Mesenchymal stem cell (in vitro differentiated cells and primary cell): ENCODE results near the gene CCSER1.

Experiments
- DNase-seq: peaks from one replicate; pipeline ENCODE4 v3.0.0-alpha.2; 2013
- H2AFZ ChIP-seq: one replicate; pipeline ENCODE4 v1.6.1; 2013; ENCODE audit warnings: low read depth, mild to moderate bottlenecking, control low read depth, inconsistent platforms, low read length, moderate library complexity
- H2AK5ac ChIP-seq: 2 replicates; pipeline ENCODE4 v1.6.1; 2013; ENCODE audit warnings: low read length, moderate library complexity, mild to moderate bottlenecking, inconsistent platforms; ENCODE audit not compliant: severe bottlenecking
- H2BK120ac ChIP-seq: one replicate; pipeline ENCODE4 v1.6.1; 2013; ENCODE audit warnings: low read depth, mild to moderate bottlenecking, inconsistent platforms, low read length, moderate library complexity
- H2BK12ac ChIP-seq, 2 experiments: one replicate each; pipeline ENCODE4 v1.6.1; 2013; ENCODE audit warnings: inconsistent platforms in 2 of 2, low read length in 2 of 2, mild to moderate bottlenecking in 2 of 2, moderate library complexity in 2 of 2, control low read depth in 1 of 2
- H2BK15ac ChIP-seq: one replicate; pipeline ENCODE4 v1.6.1; 2013; ENCODE audit warnings: mild to moderate bottlenecking, low read depth, inconsistent platforms; ENCODE audit not compliant: poor library complexity, severe bottlenecking
- H2BK5ac ChIP-seq: 2 replicates; pipeline ENCODE4 v1.6.1; 2013; ENCODE audit warnings: low read depth, mild to moderate bottlenecking, low read length, control low read depth, inconsistent platforms; ENCODE audit not compliant: poor library complexity, severe bottlenecking
- H3K14ac ChIP-seq, 2 experiments: one replicate each; pipeline ENCODE4 v1.6.1; 2013; ENCODE audit warnings: inconsistent platforms in 2 of 2, low read length in 2 of 2, control low read depth in 1 of 2, mild to moderate bottlenecking in 1 of 2, moderate library complexity in 1 of 2
- H3K18ac ChIP-seq, 2 experiments: one replicate each; pipeline ENCODE4 v1.6.1; 2013; ENCODE audit warnings: inconsistent platforms in 2 of 2, low read length in 2 of 2, control low read depth in 1 of 2, low read depth in 1 of 2, mild to moderate bottlenecking in 1 of 2
- H3K23ac ChIP-seq, 2 experiments: one replicate each; pipeline ENCODE4 v1.6.1; 2013; ENCODE audit warnings: inconsistent platforms in 2 of 2, low read length in 2 of 2, mild to moderate bottlenecking in 2 of 2, moderate library complexity in 2 of 2, control low read depth in 1 of 2
- H3K27ac ChIP-seq: 2 replicates; pipeline ENCODE4 v1.5.1; 2013; ENCODE audit warnings: mild to moderate bottlenecking, moderate library complexity, low read length, control low read depth, inconsistent platforms; ENCODE audit not compliant: poor library complexity, severe bottlenecking
- H3K27me3 ChIP-seq, 2 experiments: 2 replicates each; pipeline versions ENCODE4 v1.6.1 to v1.7.0; 2013; ENCODE audit warnings: low read length in 2 of 2, mild to moderate bottlenecking in 2 of 2, moderate library complexity in 2 of 2, control low read depth in 1 of 2, inconsistent platforms in 1 of 2; ENCODE audit not compliant: control insufficient read depth in 1 of 2, insufficient read depth in 1 of 2
- H3K36me3 ChIP-seq, 2 experiments: 2 replicates each; pipeline versions ENCODE4 v1.6.1 to v1.7.0; 2013; ENCODE audit warnings: low read length in 2 of 2, control low read depth in 1 of 2, inconsistent platforms in 1 of 2, low read depth in 1 of 2, mild to moderate bottlenecking in 1 of 2; ENCODE audit not compliant: insufficient read depth in 2 of 2, control insufficient read depth in 1 of 2
- H3K4ac ChIP-seq, 2 experiments: one replicate each; pipeline ENCODE4 v1.6.1; 2013; ENCODE audit warnings: inconsistent platforms in 2 of 2, low read length in 2 of 2, mild to moderate bottlenecking in 2 of 2, moderate library complexity in 2 of 2, control low read depth in 1 of 2, low read depth in 1 of 2
- H3K4me1 ChIP-seq: 2 replicates; pipeline ENCODE4 v1.6.1; 2013; ENCODE audit warnings: low read depth, low read length, control low read depth; ENCODE audit not compliant: control insufficient read depth, insufficient read depth
- H3K4me2 ChIP-seq: 2 replicates; pipeline ENCODE4 v1.6.1; 2013; ENCODE audit warnings: low read length, mild to moderate bottlenecking, inconsistent platforms; ENCODE audit not compliant: poor library complexity, severe bottlenecking
- H3K4me3 ChIP-seq, 2 experiments: 2 replicates each; pipeline versions ENCODE4 v1.5.1 to v1.7.0; 2013; ENCODE audit warnings: low read length in 2 of 2, mild to moderate bottlenecking in 2 of 2, control low read depth in 1 of 2, low read depth in 1 of 2; ENCODE audit not compliant: insufficient read depth in 1 of 2
- H3K79me1 ChIP-seq: replicated peaks from 2 replicates; pipeline ENCODE4 v1.6.1; 2013; ENCODE audit warnings: mild to moderate bottlenecking, control low read depth, low read length, inconsistent platforms; ENCODE audit not compliant: poor library complexity, severe bottlenecking
- H3K9ac ChIP-seq: 2 replicates; pipeline ENCODE4 v1.7.0; 2013; ENCODE audit warnings: mild to moderate bottlenecking, low read length, moderate library complexity
- H3K9me3 ChIP-seq: 2 replicates; pipeline ENCODE4 v1.7.0; 2013; ENCODE audit warnings: mild to moderate bottlenecking, low read length; ENCODE audit not compliant: control insufficient read depth
- H4K8ac ChIP-seq: one replicate; pipeline ENCODE4 v1.6.1; 2013; ENCODE audit warnings: inconsistent platforms, mild to moderate bottlenecking, low read length, moderate library complexity
- H4K91ac ChIP-seq: one replicate; pipeline ENCODE4 v1.6.1; 2013; ENCODE audit warnings: mild to moderate bottlenecking, low read length, inconsistent platforms
- WGBS: methylation state at CpG from one replicate; pipeline ENCODE4 v1.1.7; 2013; ENCODE audit warnings: mixed read lengths; 5-methylcytosine and 5-hydroxymethylcytosine counted together

The CCSER1 gene

DNA sequence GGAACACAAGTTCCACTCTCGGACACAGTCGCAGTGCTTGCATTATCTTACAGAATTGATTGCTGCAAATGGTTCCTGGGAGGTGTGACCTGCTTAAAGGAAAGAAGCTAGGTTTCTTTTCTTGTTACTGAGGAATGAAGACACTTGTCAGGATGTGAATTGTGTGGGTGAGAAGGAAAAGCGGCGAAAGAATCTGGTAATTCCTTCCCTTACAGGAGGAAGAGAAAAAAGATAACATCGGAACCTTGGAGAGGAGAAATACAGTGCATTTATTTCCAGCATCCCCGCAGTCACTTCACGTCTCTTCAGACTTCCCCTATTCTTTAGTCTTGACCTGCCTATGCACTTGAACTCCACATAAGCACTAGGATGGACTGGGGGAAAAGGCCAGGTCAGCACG lies 389 bp upstream of the CCSER1 start:
- WGBS = 23% methylated on average over 5 of the region's 8 CpGs
- no peak overlapping the region for H3K18ac ChIP-seq
- peak; percentile 4 for DNase-seq

GRCh38 chr4:90127706-90128345 lies 632 bp downstream of the CCSER1 start:
- Histone ChIP-seq H3K4ac (no peak overlapping the region), H3K23ac (no peak overlapping the region), H3K79me1 (no peaks in the 10 kb centered on the region), H3K27ac (peak overlapping the region; percentile 3), H2BK15ac (no peak overlapping the region), H3K36me3 (no peaks in the 10 kb centered on the region), H3K18ac (peak overlapping the region; percentile 29 to 40), H2BK5ac (no peak overlapping the region), H2AK5ac (no peak overlapping the region), H2AFZ (peak overlapping the region; percentile 43), H3K4me3 (peak overlapping the region; percentile 59 to 86), H3K27me3 (peaks cover 0 to 26% of the 10 kb centered on the region in 2 experiments), H3K4me2 (peak overlapping the region; percentile 100), H2BK12ac (no peak overlapping the region), H4K8ac (no peak overlapping the region), H4K91ac (peak overlapping the region; percentile 39), H3K9me3 (no peaks in the 10 kb centered on the region), H2BK120ac (no peak overlapping the region), H3K9ac (no peak overlapping the region), H3K4me1 (peaks cover 11% of the 10 kb centered on the region), H3K14ac (peak overlapping the region in 1 of 2 experiments; percentile 70)
- WGBS = under 1% methylated on average over 49 of the region's 81 CpGs
- DNase-seq = peak; percentile 8

More for the DNA sequence above, 389 bp upstream of the CCSER1 start:
- Histone ChIP-seq H3K27ac (no peak overlapping the region), H4K91ac (no peak overlapping the region), H3K9ac (no peak overlapping the region), H2BK15ac (no peak overlapping the region), H3K23ac (no peak overlapping the region), H2BK120ac (no peak overlapping the region), H3K14ac (no peak overlapping the region), H2AK5ac (no peak overlapping the region), H3K4me3 (peak overlapping the region; percentile 57 to 86), H2BK12ac (no peak overlapping the region), H3K9me3 (no peaks in the 10 kb centered on the region), H3K4me1 (peaks cover 11% of the 10 kb centered on the region), H3K4ac (no peak overlapping the region), H3K79me1 (no peaks in the 10 kb centered on the region), H3K4me2 (peak overlapping the region; percentile 100), H4K8ac (no peak overlapping the region), H2AFZ (peak overlapping the region; percentile 43), H3K36me3 (no peaks in the 10 kb centered on the region), H3K27me3 (peaks cover 0 to 26% of the 10 kb centered on the region in 2 experiments), H2BK5ac (no peak overlapping the region)

DNA sequence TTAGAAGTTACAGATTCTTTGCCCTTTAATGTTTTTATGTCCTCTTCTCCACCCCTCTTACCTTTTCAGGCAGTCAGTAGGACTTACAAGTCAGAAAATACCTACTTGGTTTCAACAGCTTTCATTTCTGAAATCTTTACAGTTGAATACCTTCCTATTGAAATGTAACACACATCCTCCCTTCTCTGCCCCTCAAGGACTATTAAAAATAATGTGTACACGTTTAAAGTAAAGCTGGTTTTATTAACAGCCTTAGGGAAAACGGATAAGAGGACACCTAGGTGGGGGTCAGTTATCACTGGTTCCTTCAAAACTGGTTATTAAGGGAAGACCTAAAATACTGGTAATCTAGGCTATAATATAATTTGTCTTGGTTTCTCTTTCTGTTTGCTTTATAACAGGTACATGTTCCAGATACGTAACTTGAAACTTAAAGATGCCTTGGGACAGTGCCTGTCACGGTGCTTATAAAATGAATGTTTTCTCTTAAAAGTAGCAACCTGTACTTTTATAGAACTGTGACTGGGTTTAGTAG lies 1.8 kb downstream of the CCSER1 start:
- Histone ChIP-seq H2BK15ac (no peak overlapping the region), H3K4me1 (peaks cover 11% of the 10 kb centered on the region), H3K79me1 (no peaks in the 10 kb centered on the region), H3K9ac (no peak overlapping the region), H4K8ac (no peak overlapping the region), H2AK5ac (no peak overlapping the region), H2BK5ac (no peak overlapping the region), H2BK120ac (no peak overlapping the region), H3K4me2 (no peak overlapping the region), H3K4ac (no peak overlapping the region), H3K18ac (no peak overlapping the region), H3K14ac (no peak overlapping the region), H2AFZ (no peak overlapping the region), H3K27me3 (peaks cover 0 to 26% of the 10 kb centered on the region in 2 experiments), H3K9me3 (no peaks in the 10 kb centered on the region), H4K91ac (no peak overlapping the region), H3K4me3 (no peak overlapping the region), H3K36me3 (no peaks in the 10 kb centered on the region), H3K27ac (no peak overlapping the region), H2BK12ac (no peak overlapping the region), H3K23ac (no peak overlapping the region)
- WGBS = 70% methylated on average over 4 of the region's 4 CpGs
- no peak for DNase-seq

DNA sequence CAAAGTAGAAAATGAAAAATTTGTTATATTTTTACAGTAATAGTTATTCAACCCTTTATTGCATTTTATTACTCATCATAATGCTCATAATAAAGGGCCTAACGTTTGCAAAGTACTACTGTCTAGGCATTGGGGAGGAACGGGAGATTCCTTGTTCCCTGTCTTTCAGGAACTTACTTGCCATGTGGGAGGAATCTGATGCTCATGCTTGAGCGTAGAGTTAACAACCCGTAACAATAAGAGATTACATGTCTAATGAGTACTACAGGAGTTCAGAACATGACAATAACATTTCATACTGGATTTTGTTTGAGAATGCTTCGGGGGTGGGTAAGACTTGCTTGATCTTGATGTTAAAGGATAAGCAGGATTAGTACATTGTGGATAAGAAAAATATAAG lies 2.9 kb downstream of the CCSER1 start:
- H3K23ac ChIP-seq = no peak overlapping the region
- no peaks in the 10 kb centered on the region for H3K9me3 ChIP-seq
- H2BK5ac ChIP-seq = no peak overlapping the region
- no peak overlapping the region for H2AK5ac ChIP-seq
- DNase-seq = no peak
- no peak overlapping the region for H3K27ac ChIP-seq
- H2BK15ac ChIP-seq = no peak overlapping the region
- H3K4me2 ChIP-seq = no peak overlapping the region
- H3K36me3 ChIP-seq = no peaks in the 10 kb centered on the region
- no peak overlapping the region for H3K4me3 ChIP-seq
- H3K9ac ChIP-seq = no peak overlapping the region
- no peak overlapping the region for H4K91ac ChIP-seq
- no peak overlapping the region for H3K14ac ChIP-seq
- H2AFZ ChIP-seq = no peak overlapping the region
- no peaks in the 10 kb centered on the region for H3K79me1 ChIP-seq
- H3K4ac ChIP-seq = no peak overlapping the region
- H3K27me3 ChIP-seq = peaks cover 0 to 26% of the 10 kb centered on the region in 2 experiments
- 74% methylated on average over 3 of the region's 5 CpGs for WGBS
- peaks cover 11% of the 10 kb centered on the region for H3K4me1 ChIP-seq
- no peak overlapping the region for H3K18ac ChIP-seq
- no peak overlapping the region for H4K8ac ChIP-seq
- H2BK120ac ChIP-seq = no peak overlapping the region
- no peak overlapping the region for H2BK12ac ChIP-seq
